OCI-LY3 (cell line): ENCODE data around the gene GPR3.

Experiments used
- EZH2phosphoT487 ChIP-seq: fragments of 200-600 bp; shearing (Covaris generic); IDR thresholded peaks from 2 replicates; pipeline ENCODE4 v1.6.1; 2018; ENCODE audit warnings: antibody characterized with exemption, mixed run types, low read depth
- TF ChIP-seq, protein P1 (sequence below): fragments of 200-600, 300-600 bp; sonication (generic); IDR thresholded peaks from 2 replicates; pipeline ENCODE4 v1.5.1; 2014; ENCODE audit warnings: antibody characterized with exemption, low read length, low read depth

DNA sequence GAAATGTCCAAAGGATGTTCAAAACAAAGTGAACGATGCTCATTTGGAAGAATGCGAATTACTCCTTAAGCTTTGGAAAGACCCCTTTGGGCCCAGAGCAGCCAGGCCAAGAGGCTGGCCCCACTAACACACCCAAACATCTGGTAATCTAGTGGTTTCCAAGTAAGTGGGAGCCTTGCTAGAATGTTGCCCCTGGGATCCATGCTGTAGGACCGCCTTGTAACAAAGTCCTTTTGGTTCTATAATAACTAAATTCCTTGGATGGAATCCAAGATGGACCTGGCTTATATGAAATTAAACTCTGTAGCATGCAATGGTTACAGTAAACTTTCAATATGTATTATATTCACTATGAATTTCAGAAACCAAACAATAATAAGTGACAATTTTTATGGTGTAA is 25.3 kb downstream of the GPR3 start:
- TF ChIP-seq, protein P1, sequence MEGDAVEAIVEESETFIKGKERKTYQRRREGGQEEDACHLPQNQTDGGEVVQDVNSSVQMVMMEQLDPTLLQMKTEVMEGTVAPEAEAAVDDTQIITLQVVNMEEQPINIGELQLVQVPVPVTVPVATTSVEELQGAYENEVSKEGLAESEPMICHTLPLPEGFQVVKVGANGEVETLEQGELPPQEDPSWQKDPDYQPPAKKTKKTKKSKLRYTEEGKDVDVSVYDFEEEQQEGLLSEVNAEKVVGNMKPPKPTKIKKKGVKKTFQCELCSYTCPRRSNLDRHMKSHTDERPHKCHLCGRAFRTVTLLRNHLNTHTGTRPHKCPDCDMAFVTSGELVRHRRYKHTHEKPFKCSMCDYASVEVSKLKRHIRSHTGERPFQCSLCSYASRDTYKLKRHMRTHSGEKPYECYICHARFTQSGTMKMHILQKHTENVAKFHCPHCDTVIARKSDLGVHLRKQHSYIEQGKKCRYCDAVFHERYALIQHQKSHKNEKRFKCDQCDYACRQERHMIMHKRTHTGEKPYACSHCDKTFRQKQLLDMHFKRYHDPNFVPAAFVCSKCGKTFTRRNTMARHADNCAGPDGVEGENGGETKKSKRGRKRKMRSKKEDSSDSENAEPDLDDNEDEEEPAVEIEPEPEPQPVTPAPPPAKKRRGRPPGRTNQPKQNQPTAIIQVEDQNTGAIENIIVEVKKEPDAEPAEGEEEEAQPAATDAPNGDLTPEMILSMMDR: no peak
- no peak for TF ChIP-seq EZH2phosphoT487
